MV-4-11 (cell line): Measurements from ENCODE around the gene ZNF735.
"Not testable (repeated sequence)": the region's sequence is repeated elsewhere in the genome, so short reads cannot be mapped to it uniquely, and the experiment has no call there.

Source experiments
- DNase-seq: peaks from one replicate; lab custom pipeline; 2025; lab: John Stamatoyannopoulos, UW

Gene ZNF735

DNA sequence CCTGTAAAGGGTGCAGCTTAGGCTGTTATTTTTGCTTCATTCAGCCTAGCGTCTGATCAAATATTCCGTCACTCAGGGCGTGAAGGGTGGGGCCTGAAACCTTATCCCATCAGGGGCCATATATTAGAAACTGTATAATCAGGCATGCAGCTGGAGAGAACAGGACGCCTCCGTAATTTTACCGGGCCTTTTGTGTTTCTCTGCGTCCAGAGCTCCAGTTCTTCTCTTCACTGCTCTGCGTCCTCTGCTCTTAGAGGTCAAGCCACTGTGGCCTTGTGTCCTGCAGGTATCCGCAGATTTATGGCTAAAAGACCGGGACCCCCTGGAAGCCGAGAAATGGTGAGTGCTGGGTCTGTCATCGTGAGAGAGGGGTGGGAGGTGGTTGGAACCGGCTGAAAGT, at the start of gene ZNF735:
Gene ZNF735 (plus strand): TSS at position 301 of the 400 bp plus-strand sequence. CDS start 0 bp downstream, at position 301.
- no peak for DNase-seq

DNA sequence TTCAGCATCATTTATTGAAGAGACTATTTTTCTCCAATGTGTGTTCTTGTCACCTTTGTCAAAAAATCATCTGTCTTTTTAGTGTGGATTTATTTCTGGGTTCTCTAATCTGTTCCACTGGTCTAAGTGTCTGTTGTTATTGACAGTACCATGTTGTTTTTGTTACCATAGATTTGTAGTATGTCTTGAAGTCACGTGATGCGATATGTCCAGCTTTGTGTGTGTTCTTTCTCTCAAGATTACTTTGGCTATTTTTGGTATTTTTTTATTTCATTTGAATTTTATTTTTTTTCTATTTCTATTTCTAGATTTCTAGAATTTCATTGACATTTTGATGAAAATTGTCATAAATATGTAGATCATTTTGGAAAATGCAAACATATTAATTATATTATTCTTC, 36.0 kb upstream of the ZNF735 start:
- not testable (repeated sequence) for DNase-seq

DNA sequence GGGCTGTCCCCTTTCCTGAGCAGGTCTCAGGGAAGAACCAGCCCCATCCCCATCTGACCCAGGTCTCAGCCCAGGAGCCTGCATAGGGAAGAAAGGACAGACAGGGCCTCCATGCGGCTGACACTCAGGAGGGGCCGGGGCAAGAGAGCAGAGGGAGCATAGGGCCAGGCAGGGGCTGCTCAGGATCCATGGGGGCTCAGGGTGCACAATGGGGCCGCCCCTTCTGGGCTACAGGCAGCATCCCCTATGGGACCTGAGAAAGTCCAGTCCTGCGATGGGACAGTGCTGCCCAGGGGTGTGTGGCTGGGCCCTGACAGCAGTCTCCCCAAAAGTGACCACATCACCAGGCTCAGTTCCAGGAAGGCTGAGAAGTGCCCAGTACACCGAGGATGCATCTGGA, 32.7 kb upstream of the ZNF735 start:
- DNase-seq = no peak

DNA sequence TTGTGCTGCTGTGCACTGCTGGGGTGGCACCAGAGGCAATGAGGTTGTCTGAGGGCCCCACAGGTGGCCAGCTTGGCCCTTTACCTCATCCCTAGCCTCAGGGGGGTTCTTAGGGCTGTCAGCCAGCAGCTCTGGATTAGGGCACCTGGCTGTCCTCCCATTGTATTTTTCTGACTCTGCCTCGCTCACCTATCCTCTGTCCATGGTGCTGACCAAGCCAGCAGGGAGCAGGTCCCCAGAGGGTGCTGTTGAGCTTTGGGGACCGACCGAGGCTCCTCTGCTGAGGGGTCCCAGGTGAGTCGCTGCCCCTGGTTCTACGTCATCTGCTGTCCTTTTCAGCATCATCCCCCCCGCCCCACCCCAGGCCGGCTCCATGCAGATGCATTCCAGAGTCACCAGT, 32.1 kb upstream of the ZNF735 start:
- DNase-seq = no peak

DNA sequence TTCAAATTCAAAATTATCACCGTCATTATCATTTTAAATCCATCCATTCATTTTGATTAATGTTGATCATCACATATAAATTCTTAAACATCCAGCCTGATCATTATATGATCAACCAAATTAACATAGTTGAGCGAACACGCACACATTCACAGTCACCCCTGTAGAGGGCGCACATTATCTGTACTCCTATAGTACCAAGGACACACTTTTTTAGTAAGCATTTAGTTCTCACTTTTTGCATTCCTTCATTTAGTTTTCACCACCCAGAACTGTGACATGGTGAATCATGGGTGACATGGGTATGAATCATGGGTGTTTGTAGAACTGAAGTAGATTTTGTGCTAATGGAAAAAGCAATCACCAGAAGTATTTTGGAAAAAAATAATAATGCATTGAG, 26.0 kb upstream of the ZNF735 start:
- DNase-seq = no peak

DNA sequence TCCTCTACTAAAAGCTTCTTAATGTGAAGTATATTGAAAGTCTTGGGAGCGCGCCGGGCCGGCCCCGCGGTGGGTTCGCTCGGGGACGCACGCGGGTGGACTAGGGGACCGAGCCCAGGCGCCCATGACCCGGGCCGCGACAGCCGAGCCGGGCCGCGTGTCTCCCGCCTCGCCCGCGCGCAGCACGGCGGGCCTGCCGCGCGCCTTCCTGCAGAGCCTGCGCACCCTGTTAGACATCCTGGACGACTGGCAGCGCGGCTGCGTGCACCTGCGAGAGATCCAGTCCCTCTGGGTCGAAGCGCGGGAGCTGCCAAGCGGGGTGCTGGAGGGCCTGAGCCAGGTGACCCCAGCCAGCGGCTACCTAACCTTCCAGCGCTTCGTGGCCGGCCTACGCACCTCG, 25.4 kb upstream of the ZNF735 start:
- DNase-seq = no peak

DNA sequence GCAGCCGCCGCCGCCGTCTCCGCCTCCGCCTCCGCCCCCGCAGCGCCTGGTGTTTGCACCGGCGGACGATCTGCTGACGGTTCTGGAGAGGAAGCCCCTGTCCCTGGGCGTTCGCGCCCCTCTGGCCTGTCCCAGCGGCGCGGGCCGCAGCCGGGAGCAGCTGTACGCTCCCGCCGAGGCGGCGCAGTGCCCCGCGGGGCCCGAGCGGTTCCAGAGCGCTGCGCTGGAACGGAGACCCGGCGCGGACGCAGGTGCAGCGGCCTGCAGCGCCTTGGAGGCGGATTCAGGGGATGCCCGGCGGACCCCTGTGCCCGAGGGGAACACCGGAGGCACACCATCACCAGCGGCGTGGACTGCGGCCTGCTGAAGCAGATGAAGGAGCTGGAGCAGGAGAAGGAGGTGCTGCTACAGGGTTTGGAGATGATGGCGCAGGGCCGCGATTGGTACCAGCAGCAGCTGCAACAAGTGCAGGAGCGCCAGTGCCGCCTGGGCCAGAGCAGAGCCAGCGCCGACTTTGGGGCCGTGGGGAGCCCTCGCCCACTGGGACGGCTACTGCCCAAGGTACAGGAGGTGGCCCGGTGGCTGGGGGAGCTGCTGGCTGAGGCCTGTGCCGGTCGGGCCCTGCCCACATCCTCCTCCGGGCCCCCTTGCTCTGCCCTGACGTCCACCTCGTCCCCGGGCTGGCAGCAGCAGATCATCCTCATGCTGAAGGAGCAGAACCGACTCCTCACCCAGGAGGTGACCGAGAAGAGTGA, 24.8 kb upstream of the ZNF735 start:
- DNase-seq = no peak

DNA sequence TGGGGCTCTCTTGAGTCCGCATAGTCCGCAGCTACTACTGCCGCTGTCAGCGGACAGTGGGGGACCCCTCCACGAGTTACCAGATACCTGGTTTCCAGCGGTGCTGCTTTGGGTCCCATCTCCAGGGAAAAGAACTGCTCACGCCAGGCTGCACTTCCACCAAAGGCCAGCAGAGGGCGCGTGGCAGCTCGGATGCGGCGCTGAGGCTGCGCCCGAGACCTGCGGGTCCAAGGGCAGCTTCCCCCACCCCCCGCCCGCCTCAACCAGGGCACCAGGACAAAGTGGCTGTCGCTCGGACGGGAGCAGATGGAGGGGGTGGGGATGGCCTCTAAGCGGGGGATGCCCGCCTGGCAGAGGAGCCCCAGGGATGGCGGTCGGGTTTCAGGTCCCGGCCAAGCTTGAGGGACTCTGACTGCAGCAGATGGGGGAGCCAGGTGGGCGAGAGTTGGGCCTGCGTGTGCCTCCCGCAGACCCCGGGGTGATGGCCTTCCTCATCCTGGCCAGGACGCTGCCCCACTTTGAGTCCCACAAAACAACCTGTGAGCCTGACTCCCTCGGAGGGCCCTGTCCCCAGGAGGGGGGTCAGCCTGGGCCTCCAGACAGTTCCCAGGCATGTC, 23.8 kb upstream of the ZNF735 start:
- DNase-seq = no peak

DNA sequence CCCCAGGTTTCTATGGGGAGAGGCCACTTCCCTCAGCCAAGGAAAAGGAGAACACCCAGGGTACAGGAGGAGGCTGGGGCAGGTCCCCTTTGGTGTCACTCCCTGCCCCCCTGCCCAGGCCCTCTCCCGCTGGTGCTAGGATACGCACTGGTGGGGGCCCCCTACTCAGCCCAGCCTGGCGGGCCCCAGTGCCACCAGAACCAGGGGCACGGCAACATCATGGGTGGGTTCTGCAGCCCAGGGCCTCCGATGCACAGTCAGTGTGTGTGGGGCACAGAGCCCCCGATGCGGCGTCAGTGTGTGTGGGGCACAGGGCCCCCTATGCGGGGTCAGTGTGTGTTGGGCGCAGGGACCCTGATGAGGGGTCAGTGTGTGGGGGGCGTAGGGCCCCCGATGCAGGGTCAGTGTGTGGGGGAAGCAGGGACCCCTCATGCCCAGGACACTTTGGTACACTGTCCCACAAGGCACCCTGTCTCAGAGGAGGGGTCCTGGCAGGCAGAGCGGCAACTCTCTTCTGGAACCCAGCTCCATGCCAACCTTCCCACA, 23.1 kb upstream of the ZNF735 start:
- no peak for DNase-seq

DNA sequence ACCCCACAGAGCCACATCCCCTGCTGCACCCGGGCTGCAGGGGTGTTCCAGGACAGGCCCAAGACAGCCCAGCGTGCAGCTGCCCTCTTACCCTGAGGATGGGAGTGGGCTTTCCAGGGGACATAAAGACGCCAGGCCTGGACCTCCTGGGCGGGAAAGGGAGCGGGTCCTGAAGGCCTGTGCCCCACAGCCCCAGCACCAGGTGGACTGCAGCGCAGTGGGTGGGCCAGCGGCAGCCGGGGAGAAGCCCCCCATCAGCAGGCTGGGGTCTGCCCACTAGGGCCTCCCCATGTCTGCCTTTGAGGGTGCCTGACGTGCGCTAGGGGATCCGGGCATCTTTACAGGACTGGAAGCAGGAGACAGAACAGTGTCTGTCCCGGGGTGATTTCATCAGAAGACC, 22.6 kb upstream of the ZNF735 start:
- DNase-seq = no peak

DNA sequence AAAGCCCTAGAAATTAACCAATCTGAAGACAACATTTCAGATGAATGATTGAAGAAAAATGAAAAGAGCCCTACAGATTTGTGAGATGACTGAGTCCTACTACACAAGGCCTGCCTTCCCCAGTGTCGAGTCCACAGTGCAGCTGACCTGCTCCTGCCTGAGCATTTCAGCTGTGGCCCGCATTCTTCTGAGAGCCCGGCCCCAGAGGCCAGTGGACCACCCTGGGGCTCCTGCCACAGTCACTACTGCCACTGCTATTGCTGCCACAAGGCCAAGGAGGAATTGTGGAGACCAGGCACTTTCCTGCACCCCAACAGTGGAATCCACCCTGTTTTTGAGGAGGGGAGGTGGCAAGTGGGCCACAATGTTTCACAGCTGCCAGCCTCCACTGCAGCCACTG, 19.6 kb upstream of the ZNF735 start:
- DNase-seq = no peak

DNA sequence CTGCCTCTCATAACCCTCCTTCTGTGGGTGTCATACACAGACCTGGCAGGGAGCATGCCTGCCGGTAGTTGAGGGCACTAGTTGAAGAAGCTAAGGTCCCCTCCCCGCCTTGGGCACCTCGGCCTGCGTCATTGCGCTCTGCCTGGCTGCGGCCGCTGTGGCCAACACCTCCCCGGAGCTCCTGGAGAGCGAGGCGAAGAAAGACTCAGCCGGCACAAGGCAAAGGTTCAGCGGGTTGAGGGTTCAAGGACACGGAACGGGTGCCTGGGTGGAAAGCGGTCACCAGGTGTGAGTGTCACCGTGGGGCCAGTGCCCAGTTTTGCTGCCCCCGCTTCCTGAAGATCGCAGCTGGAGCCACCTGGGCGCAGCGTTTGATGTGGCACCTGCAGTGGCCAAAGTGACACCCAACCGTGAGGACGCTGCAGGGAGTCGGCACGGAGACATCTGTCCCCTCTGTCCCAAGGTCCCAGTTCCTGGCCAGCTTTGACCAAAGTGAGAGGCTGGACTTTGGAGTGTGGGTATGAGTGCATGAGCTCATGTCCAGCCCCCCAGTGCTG, 14.8 kb upstream of the ZNF735 start:
- no peak for DNase-seq

DNA sequence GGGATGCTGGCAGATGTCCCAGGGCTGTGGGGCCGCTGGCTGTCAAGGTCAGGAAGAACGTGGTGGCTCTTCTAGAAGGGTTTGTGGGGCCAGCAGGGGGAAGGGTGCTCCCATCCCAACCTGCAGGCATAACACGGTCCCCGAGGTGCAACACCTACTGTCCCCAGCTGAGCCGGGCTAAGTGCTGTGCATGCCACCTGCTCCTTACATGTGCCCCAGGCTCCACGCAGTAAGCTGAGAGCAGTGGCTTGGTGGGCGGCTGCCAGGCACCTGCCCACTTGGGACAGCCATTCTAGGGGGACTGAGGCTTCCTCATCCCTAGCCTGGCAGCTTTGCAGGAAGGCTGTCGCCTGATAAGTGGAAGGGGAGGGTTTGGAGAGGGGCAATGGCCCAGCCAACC, 14.2 kb upstream of the ZNF735 start:
- DNase-seq = no peak

DNA sequence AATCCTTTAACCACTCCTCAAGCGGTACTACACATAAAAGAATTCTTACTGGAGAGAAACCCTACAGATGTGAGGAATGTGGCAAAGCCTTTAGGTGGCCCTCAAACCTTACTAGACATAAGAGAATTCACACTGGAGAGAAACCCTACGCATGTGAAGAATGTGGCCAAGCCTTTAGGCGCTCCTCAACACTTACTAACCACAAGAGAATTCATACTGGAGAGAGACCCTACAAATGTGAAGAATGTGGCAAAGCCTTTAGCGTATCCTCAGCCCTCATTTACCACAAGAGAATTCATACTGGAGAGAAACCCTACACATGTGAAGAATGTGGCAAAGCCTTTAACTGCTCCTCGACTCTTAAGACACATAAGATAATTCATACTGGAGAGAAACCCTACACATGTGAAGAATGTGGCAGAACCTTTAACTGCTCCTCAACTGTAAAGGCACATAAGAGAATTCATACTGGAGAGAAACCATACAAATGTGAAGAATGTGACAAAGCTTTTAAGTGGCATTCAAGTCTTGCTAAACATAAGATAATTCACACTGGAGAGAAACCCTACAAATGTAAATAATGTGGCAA, 12.8 kb downstream of the ZNF735 start:
- DNase-seq = not testable (repeated sequence)

DNA sequence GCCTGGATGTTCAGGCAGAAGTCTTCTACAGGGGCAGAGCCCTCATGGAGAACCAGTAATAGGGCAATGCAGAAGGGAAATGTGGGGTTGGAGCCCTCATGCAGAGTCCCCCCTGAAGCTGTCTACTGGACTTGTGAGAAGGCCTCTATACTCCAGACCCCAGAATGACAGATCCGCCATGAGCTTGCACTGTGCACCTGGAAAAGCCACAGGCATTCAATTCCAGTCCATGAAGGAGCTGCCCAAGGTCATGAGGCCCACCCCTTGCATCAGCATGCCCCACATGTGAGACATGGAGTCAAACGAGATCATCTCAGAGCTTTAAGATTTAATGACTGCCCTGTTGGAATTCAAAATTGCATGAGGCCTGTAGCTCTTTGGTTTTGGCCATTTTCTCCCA, 16.4 kb downstream of the ZNF735 start:
- no peak for DNase-seq

DNA sequence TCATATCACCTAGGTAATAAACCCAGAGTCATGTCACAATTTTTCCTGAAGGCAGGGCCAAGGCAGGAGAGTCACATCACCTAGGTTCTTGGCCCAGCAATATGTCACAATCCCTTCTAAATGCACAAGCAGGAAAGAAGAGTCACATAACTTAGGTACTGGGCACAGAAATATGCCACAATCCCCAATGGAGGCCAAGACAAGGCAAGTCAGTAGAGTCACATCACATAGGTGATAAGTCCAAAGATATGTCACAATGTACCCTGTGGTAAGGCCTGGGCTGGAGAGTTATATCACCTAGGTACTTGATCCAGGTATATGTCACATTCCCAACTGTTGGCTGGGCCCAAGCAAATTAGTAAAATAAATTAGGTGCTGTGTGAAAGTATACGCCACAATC, 21.2 kb downstream of the ZNF735 start, which contains the start of gene ZNF679:
Gene ZNF679 (plus strand): TSS at position 301 of the 400 bp plus-strand sequence. CDS start 20,644 bp downstream, outside the sequence.
- DNase-seq = not testable (repeated sequence)

DNA sequence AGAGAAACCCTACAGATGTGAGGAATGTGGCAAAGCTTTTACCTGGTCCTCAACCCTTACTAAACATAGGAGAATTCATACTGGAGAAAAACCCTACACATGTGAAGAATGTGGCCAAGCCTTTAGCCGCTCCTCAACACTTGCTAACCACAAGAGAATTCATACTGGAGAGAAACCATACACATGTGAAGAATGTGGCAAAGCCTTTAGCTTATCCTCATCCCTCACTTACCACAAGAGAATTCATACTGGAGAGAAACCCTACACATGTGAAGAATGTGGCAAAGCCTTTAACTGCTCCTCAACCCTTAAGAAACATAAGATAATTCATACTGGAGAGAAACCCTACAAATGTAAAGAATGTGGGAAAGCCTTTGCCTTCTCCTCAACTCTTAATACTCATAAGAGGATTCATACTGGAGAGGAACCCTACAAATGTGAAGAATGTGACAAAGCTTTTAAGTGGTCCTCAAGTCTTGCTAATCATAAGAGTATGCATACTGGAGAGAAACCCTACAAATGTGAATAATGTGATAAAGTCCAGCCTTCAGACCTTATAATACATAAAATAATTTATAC, 59.4 kb downstream of the ZNF735 start:
- no peak for DNase-seq
